Measurements from ENCODE around the gene CD2BP2. TPM values are rescaled to one million over a fixed set of nuclear protein-coding genes. Genes with fewer than 3 reads are reported as not detected.

The CD2BP2 gene
- total RNA-seq, 4 donors from 2014 or later = 33.6 to 43.2 (median 38.5) TPM

- intact Hi-C loops (cut with DNase I; ENCODE audit: low total_unique reads) = no loop called here
- no peak overlapping the region for H3K4me3 ChIP-seq (ENCODE audit: low read depth, poor library complexity, severe bottlenecking)
- TF ChIP-seq CTCF (IDR thresholded peaks at IDR 0.05) = no peak
- no peak for TF ChIP-seq POLR2A (IDR thresholded peaks at IDR 0.05)
- WGBS, 2 donors = 89 to 92% methylated on average over 8 of the region's 8 CpGs
- DNase-seq (ENCODE audit: low spot score in 2 of 2) = no peak
These were observed 21.4 kb upstream of the CD2BP2 start for GRCh38 chr16:30376461-30376902.

GRCh38 chr16:30375864-30376263 lies 20.8 kb upstream of the CD2BP2 start:
- 89 to 91% methylated on average over 8 of the region's 8 CpGs for WGBS, 2 donors
- H3K4me3 ChIP-seq (ENCODE audit: low read depth, poor library complexity, severe bottlenecking) = no peak overlapping the region
- TF ChIP-seq POLR2A (IDR thresholded peaks at IDR 0.05) = no peak
- no peak for TF ChIP-seq CTCF (IDR thresholded peaks at IDR 0.05)
- intact Hi-C loops (cut with DNase I; ENCODE audit: low total_unique reads) = no loop called here
- no peak for DNase-seq (ENCODE audit: low spot score in 2 of 2)

- H3K4me3 ChIP-seq (ENCODE audit: low read depth, poor library complexity, severe bottlenecking) = no peak within 1 kb of the TSS
- no peak for DNase-seq (ENCODE audit: low spot score in 2 of 2)
- intact Hi-C loops (cut with DNase I; ENCODE audit: low total_unique reads) = no loop called here
- 77 to 84% methylated on average over 6 of the region's 6 CpGs for WGBS, 2 donors
- TF ChIP-seq CTCF (IDR thresholded peaks at IDR 0.05) = no peak
- no peak for TF ChIP-seq POLR2A (IDR thresholded peaks at IDR 0.05)
These were observed 19.4 kb upstream of the CD2BP2 start, which contains the start of gene MYL11 for GRCh38 chr16:30374538-30374937. TSS of gene MYL11 (plus strand) at chr16:30374802. CDS start at chr16:30374858, 56 bp downstream.

- 85 to 90% methylated on average over 5 of the region's 5 CpGs for WGBS, 2 donors
- no peak for TF ChIP-seq CTCF (IDR thresholded peaks at IDR 0.05)
- no peak for TF ChIP-seq POLR2A (IDR thresholded peaks at IDR 0.05)
- DNase-seq (ENCODE audit: low spot score in 2 of 2) = no peak
- H3K4me3 ChIP-seq (ENCODE audit: low read depth, poor library complexity, severe bottlenecking) = no peak overlapping the region
- intact Hi-C loops (cut with DNase I; ENCODE audit: low total_unique reads) = no loop called here
These were observed 17.6 kb upstream of the CD2BP2 start for GRCh38 chr16:30372725-30373124.

- no peak overlapping the region for H3K4me3 ChIP-seq (ENCODE audit: low read depth, poor library complexity, severe bottlenecking)
- intact Hi-C loops (cut with DNase I; ENCODE audit: low total_unique reads) = no loop called here
- TF ChIP-seq CTCF (IDR thresholded peaks at IDR 0.05) = no peak
- no peak for TF ChIP-seq POLR2A (IDR thresholded peaks at IDR 0.05)
- DNase-seq (ENCODE audit: low spot score in 2 of 2) = no peak
- WGBS, 2 donors = 77 to 86% methylated on average over 6 of the region's 6 CpGs
These were observed 17.1 kb upstream of the CD2BP2 start for GRCh38 chr16:30372038-30372712.

All from lower leg skin (tissue), 4 donors.